Measurements from ENCODE around the gene CYP26C1. TPM values are rescaled to one million over a fixed set of nuclear protein-coding genes. Genes with fewer than 3 reads are reported as not detected.
A peak's percentile ranks its signal among the peaks of the same experiment; 100 is the strongest.

CYP26C1 gene
- total and polyA plus RNA-seq, 2 experiments from 2014 or later: 0.18 TPM; not detected in 1

DNA sequence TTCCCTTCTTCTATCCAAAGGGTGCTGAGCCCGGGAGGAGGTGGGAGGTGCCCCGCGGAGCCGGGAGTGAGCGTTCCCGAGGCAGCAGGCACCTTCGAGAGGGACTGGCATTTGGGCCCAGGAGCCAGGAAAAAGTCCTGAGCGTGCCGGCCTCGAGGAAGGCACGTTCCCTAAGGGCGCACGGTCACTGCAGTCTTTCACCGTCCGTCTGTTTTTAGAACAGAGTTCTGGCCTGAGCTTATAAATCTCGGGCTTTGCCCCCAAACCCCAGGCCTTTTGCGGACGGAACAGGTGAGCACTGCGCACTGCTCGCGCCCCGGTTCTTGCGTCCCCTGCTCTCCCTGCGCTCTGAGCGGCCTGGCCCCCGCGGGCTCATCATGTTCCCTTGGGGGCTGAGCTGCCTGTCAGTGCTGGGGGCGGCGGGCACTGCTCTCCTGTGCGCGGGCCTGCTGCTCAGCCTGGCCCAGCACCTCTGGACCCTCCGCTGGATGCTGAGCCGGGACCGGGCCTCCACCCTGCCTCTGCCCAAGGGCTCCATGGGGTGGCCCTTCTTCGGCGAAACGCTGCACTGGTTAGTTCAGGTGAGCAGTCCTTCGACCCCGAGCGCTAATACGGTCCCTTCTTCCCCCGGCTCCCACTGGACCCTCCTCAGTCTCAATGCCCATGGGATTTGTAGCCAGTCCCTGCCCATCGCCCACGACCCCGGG, 442 bp downstream of the CYP26C1 start:
- no peak for TF ChIP-seq EZH2 (IDR thresholded peaks at IDR 0.05; ENCODE audit: borderline replicate concordance)
- TF ChIP-seq, protein P1, sequence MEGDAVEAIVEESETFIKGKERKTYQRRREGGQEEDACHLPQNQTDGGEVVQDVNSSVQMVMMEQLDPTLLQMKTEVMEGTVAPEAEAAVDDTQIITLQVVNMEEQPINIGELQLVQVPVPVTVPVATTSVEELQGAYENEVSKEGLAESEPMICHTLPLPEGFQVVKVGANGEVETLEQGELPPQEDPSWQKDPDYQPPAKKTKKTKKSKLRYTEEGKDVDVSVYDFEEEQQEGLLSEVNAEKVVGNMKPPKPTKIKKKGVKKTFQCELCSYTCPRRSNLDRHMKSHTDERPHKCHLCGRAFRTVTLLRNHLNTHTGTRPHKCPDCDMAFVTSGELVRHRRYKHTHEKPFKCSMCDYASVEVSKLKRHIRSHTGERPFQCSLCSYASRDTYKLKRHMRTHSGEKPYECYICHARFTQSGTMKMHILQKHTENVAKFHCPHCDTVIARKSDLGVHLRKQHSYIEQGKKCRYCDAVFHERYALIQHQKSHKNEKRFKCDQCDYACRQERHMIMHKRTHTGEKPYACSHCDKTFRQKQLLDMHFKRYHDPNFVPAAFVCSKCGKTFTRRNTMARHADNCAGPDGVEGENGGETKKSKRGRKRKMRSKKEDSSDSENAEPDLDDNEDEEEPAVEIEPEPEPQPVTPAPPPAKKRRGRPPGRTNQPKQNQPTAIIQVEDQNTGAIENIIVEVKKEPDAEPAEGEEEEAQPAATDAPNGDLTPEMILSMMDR (IDR thresholded peaks at IDR 0.05; ENCODE audit: poor library complexity): no peak
- TF ChIP-seq EZH2phosphoT487 (IDR thresholded peaks at IDR 0.05; ENCODE audit: low read depth, severe bottlenecking, unreplicated experiment): no peak
- Histone ChIP-seq H3K79me2 (no peaks in the 10 kb centered on the region), H3K9me2 (replicated peaks; ENCODE audit: insufficient read depth) (no peaks in the 10 kb centered on the region), H3K9me3 (ENCODE audit: low read depth) (no peaks in the 10 kb centered on the region), H3K27me3 (peaks cover 81% of the 10 kb centered on the region), H3K4me2 (peak overlapping the region; percentile 60), H4K20me1 (ENCODE audit: insufficient read depth, poor library complexity, severe bottlenecking) (no peaks in the 10 kb centered on the region), H3K4me3 (no peak overlapping the region), H3K27ac (no peak overlapping the region), H3K36me3 (replicated peaks; ENCODE audit: insufficient read depth, low read depth) (no peaks in the 10 kb centered on the region), H3K4me1 (ENCODE audit: insufficient read depth) (no peaks in the 10 kb centered on the region), H2AFZ (no peak overlapping the region)
- DNase-seq (ENCODE audit: low spot score): no peak
- WGBS (ENCODE audit: low lambda C conversion rate, missing lambda C conversion rate): 67% methylated on average over 45 of the region's 45 CpGs

- H3K27me3 ChIP-seq: peaks cover 89% of the 10 kb centered on the region
- no peak for DNase-seq (ENCODE audit: low spot score)
- no peak overlapping the region for H3K4me3 ChIP-seq
- H3K9me2 ChIP-seq (replicated peaks; ENCODE audit: insufficient read depth): no peaks in the 10 kb centered on the region
- H3K36me3 ChIP-seq (replicated peaks; ENCODE audit: insufficient read depth, low read depth): no peaks in the 10 kb centered on the region
- no peaks in the 10 kb centered on the region for H3K4me1 ChIP-seq (ENCODE audit: insufficient read depth)
- peak overlapping the region; percentile 70 for H3K4me2 ChIP-seq
- H3K27ac ChIP-seq: no peak overlapping the region
- WGBS (ENCODE audit: low lambda C conversion rate, missing lambda C conversion rate): 88% methylated on average over 56 of the region's 57 CpGs
- H4K20me1 ChIP-seq (ENCODE audit: insufficient read depth, poor library complexity, severe bottlenecking): no peaks in the 10 kb centered on the region
- TF ChIP-seq EZH2 (IDR thresholded peaks at IDR 0.05; ENCODE audit: borderline replicate concordance): no peak
- TF ChIP-seq, protein P1 (IDR thresholded peaks at IDR 0.05; ENCODE audit: poor library complexity): no peak
- TF ChIP-seq EZH2phosphoT487 (IDR thresholded peaks at IDR 0.05; ENCODE audit: low read depth, severe bottlenecking, unreplicated experiment): no peak
- H3K79me2 ChIP-seq: no peaks in the 10 kb centered on the region
- no peak overlapping the region for H2AFZ ChIP-seq
- H3K9me3 ChIP-seq (ENCODE audit: low read depth): no peaks in the 10 kb centered on the region
Measured at GRCh38 chr10:93061594-93062513, 1.3 kb downstream of the CYP26C1 start.

DNA sequence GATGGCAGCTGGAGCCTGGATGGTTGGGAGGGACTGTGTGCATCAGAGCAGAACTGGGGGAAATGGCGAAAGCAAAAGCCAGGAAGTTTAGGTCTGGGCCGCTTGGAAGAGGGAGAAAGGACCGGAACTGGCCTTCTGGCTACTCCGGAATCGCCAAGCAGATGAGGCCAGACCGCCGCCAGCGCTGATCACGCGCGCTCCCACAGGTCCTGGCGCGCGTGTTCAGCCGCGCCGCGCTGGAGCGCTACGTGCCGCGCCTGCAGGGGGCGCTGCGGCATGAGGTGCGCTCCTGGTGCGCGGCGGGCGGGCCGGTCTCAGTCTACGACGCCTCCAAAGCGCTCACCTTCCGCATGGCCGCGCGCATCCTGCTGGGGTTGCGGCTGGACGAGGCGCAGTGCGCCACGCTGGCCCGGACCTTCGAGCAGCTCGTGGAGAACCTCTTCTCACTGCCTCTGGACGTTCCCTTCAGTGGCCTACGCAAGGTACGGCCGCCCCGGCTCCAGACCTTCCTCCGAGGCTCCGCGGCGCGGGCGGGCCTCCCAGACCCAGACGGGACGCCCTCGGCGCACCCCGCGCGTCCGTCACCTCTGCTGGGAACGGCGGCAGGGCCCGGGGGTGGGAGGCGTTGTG, 2.0 kb downstream of the CYP26C1 start:
- no peaks in the 10 kb centered on the region for H4K20me1 ChIP-seq (ENCODE audit: insufficient read depth, poor library complexity, severe bottlenecking)
- peak; percentile 63 for DNase-seq (ENCODE audit: low spot score)
- H3K27ac ChIP-seq: no peak overlapping the region
- TF ChIP-seq EZH2phosphoT487 (IDR thresholded peaks at IDR 0.05; ENCODE audit: low read depth, severe bottlenecking, unreplicated experiment) (no peak), EZH2 (IDR thresholded peaks at IDR 0.05; ENCODE audit: borderline replicate concordance) (no peak)
- TF ChIP-seq, protein P1 (IDR thresholded peaks at IDR 0.05; ENCODE audit: poor library complexity): peak; percentile 37
- no peaks in the 10 kb centered on the region for H3K9me3 ChIP-seq (ENCODE audit: low read depth)
- H3K27me3 ChIP-seq: peaks cover 91% of the 10 kb centered on the region
- 36% methylated on average over 56 of the region's 68 CpGs for WGBS (ENCODE audit: low lambda C conversion rate, missing lambda C conversion rate)
- H3K9me2 ChIP-seq (replicated peaks; ENCODE audit: insufficient read depth): no peaks in the 10 kb centered on the region
- H2AFZ ChIP-seq: no peak overlapping the region
- H3K4me3 ChIP-seq: no peak overlapping the region
- H3K36me3 ChIP-seq (replicated peaks; ENCODE audit: insufficient read depth, low read depth): no peaks in the 10 kb centered on the region
- no peaks in the 10 kb centered on the region for H3K79me2 ChIP-seq
- H3K4me1 ChIP-seq (ENCODE audit: insufficient read depth): no peaks in the 10 kb centered on the region
- H3K4me2 ChIP-seq: peak overlapping the region; percentile 70
